Dermis blood vessel endothelial cell (primary cell): ENCODE data around the gene LOXL4. TPM values are rescaled to one million over a fixed set of nuclear protein-coding genes. Genes with fewer than 3 reads are reported as not detected.

Experiments
- DNase-seq: peaks from one replicate; pipeline ENCODE4 v3.0.0; 2010
- total RNA-seq: library from RNA; depleted of rRNA; stranded (reverse); fragments of >200 nt; gene quantifications from 2 replicates; pipeline ENCODE4 v1.2.3, GENCODE V29; 2014

Gene LOXL4
- total RNA-seq, 1 donor from 2014 or later = 0.68 TPM

GRCh38 chr10:98263088-98263487, 4.9 kb downstream of the LOXL4 start:
- DNase-seq = no peak

- peak; percentile 76 for DNase-seq
These were observed 5.4 kb downstream of the LOXL4 start for GRCh38 chr10:98262571-98262970.

GRCh38 chr10:98261436-98262277, 6.3 kb downstream of the LOXL4 start:
- DNase-seq = no peak

- DNase-seq = no peak
These were observed 7.2 kb downstream of the LOXL4 start for GRCh38 chr10:98260752-98261151.

- no peak for DNase-seq
These were observed 7.6 kb downstream of the LOXL4 start for GRCh38 chr10:98260350-98260749.

GRCh38 chr10:98259606-98260315, 8.2 kb downstream of the LOXL4 start:
- DNase-seq = no peak

- no peak for DNase-seq
These were observed 9.1 kb downstream of the LOXL4 start for GRCh38 chr10:98258683-98259454.

- DNase-seq = no peak
These were observed 10.0 kb downstream of the LOXL4 start for GRCh38 chr10:98257961-98258360.

- no peak for DNase-seq
These were observed 10.8 kb downstream of the LOXL4 start for GRCh38 chr10:98257198-98257597.

- no peak for DNase-seq
These were observed 11.3 kb downstream of the LOXL4 start for GRCh38 chr10:98256692-98257091.

- no peak for DNase-seq
These were observed 12.7 kb downstream of the LOXL4 start for GRCh38 chr10:98255146-98255877.

GRCh38 chr10:98254234-98254974, 13.6 kb downstream of the LOXL4 start:
- no peak for DNase-seq

GRCh38 chr10:98253499-98253898, 14.5 kb downstream of the LOXL4 start:
- DNase-seq = no peak

GRCh38 chr10:98252464-98252863, 15.5 kb downstream of the LOXL4 start:
- no peak for DNase-seq

GRCh38 chr10:98251399-98251798, 16.6 kb downstream of the LOXL4 start:
- DNase-seq = no peak

- no peak for DNase-seq
These were observed 18.9 kb downstream of the LOXL4 start for GRCh38 chr10:98249134-98249533.

GRCh38 chr10:98248018-98248417, 20.0 kb downstream of the LOXL4 start:
- no peak for DNase-seq

- no peak for DNase-seq
These were observed 20.8 kb downstream of the LOXL4 start for GRCh38 chr10:98246911-98247805.

- no peak for DNase-seq
These were observed 23.4 kb downstream of the LOXL4 start for GRCh38 chr10:98244586-98244985.

- DNase-seq = no peak
These were observed 23.9 kb downstream of the LOXL4 start for GRCh38 chr10:98244141-98244540.

GRCh38 chr10:98242823-98243222, 25.2 kb downstream of the LOXL4 start:
- peak; percentile 54 for DNase-seq
